Neural crest cell (in vitro differentiated cells): ENCODE results near the gene B4GAT1. TPM values are rescaled to one million over a fixed set of nuclear protein-coding genes. Genes with fewer than 3 reads are reported as not detected.

Experiments used
- DNase-seq: peaks from one replicate; pipeline ENCODE4 v3.0.0; 2021; ENCODE audit warnings: low read depth, mixed read lengths, low spot score
- H3K27ac Mint-ChIP-seq: one replicate; pipeline ENCODE4 v1.8.0; 2021; ENCODE audit warnings: mild to moderate bottlenecking, mixed read lengths; ENCODE audit not compliant: unreplicated experiment
- H3K27me3 Mint-ChIP-seq: 2 replicates; pipeline ENCODE4 v1.8.0; 2021; ENCODE audit warnings: low read depth, mild to moderate bottlenecking, mixed read lengths
- H3K36me3 Mint-ChIP-seq: 2 replicates; pipeline ENCODE4 v1.8.0; 2021; ENCODE audit warnings: low read depth, mild to moderate bottlenecking, mixed read lengths
- H3K4me1 Mint-ChIP-seq: 2 replicates; pipeline ENCODE4 v1.8.0; 2021; ENCODE audit warnings: mixed read lengths
- H3K4me3 Mint-ChIP-seq: one replicate; pipeline ENCODE4 v1.8.0; 2021; ENCODE audit warnings: mild to moderate bottlenecking, mixed read lengths
- H3K9me3 Mint-ChIP-seq: 2 replicates; pipeline ENCODE4 v1.8.0; 2021; ENCODE audit warnings: mixed read lengths
- CTCF ChIP-seq: fragments of 200-600 bp; sonication (generic); conservative IDR thresholded peaks from 2 replicates; pipeline ENCODE4 v1.5.0; 2021; ENCODE audit warnings: antibody characterized with exemption, mild to moderate bottlenecking
- total RNA-seq: library from RNA; stranded (reverse); gene quantifications from 2 replicates; pipeline ENCODE4 v1.2.1, GENCODE V29; 2021

The B4GAT1 gene
- total RNA-seq, 1 donor from 2014 or later = 43.8 TPM

DNA sequence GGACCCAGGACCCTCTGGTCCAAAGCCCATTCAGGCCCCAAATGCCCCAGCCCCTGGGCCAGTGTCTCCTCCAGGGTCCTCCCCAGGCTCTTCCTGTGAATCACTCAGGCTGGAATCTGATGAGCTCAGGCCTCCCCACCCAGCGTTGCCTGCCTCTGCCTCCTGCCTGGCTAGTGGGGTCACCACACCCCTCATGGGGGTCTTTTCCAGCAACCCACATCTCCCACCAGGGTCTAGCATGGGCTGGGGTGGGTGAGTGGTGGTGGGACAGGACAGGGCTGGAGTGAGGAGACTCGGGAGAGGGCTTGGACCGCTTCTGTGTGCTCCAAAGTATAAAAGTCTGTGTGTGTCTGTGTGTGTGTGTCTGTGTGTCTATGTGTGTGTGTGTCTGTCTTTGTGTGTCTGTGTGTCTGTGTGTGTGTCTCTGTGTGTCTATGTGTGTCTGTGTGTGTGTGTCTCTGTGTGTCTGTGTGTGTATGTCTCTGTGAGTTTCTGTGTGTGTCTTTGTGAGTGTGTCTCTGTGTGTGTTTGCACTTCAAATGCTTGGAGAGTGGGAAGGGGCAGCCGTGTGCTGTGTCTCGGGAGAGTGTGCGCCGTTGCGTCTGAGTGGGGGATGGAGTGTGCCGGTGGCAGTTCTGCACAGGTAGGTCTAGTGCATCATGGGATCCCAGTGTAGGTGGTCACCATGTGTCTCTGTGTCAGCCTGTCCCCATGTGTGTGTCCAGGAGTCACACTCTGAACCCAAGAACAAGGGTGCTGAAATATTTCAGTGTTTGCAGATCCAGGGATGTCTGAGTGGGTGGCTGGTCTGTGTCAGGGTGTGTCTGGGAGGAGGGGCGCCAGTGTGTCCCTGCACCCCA, 20.0 kb downstream of the B4GAT1 start:
- Mint-ChIP-seq H3K27me3 (no peaks in the 10 kb centered on the region), H3K27ac (peak overlapping the region; percentile 59), H3K4me1 (peaks cover 46% of the 10 kb centered on the region), H3K4me3 (peak overlapping the region; percentile 0), H3K9me3 (peaks cover 8% of the 10 kb centered on the region), H3K36me3 (no peaks in the 10 kb centered on the region)
- no peak for DNase-seq
- no peak for TF ChIP-seq CTCF

- H3K27me3 Mint-ChIP-seq = no peaks in the 10 kb centered on the region
- peak overlapping the region; percentile 39 for H3K27ac Mint-ChIP-seq
- H3K4me1 Mint-ChIP-seq = peaks cover 49% of the 10 kb centered on the region
- TF ChIP-seq CTCF = no peak
- no peak for DNase-seq
- no peaks in the 10 kb centered on the region for H3K36me3 Mint-ChIP-seq
- peaks cover 8% of the 10 kb centered on the region for H3K9me3 Mint-ChIP-seq
- H3K4me3 Mint-ChIP-seq = peak overlapping the region; percentile 27
Observed at GRCh38 chr11:66326261-66327111, 20.9 kb downstream of the B4GAT1 start.

DNA sequence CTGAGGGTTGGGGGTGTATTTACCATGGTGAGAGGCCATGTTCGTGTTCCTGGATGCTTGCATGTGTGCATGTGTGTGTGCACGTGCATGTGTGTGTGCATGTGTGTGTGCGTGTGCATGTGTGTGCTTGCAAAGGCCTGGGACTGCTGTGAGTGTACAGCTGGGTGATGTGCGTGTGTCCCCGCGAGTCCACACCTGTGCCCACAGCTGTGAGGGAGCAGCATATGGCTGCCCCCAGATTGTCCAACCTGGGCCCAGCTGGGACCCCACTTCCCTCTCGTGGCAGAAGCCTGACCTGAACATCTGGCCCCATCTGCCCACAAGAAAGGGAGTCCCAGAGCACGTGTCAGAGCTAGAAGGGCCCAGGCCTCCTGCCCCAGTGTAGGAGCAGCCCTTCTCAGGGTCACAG, 22.2 kb downstream of the B4GAT1 start:
- DNase-seq = no peak
- Mint-ChIP-seq H3K4me3 (no peak overlapping the region), H3K9me3 (peaks cover 9% of the 10 kb centered on the region), H3K27me3 (no peaks in the 10 kb centered on the region), H3K4me1 (peaks cover 49% of the 10 kb centered on the region), H3K36me3 (no peaks in the 10 kb centered on the region), H3K27ac (no peak overlapping the region)
- TF ChIP-seq CTCF = no peak

- DNase-seq = no peak
- peak overlapping the region; percentile 81 for H3K27ac Mint-ChIP-seq
- no peak for TF ChIP-seq CTCF
- peaks cover 49% of the 10 kb centered on the region for H3K4me1 Mint-ChIP-seq
- H3K36me3 Mint-ChIP-seq = no peaks in the 10 kb centered on the region
- H3K9me3 Mint-ChIP-seq = peaks cover 14% of the 10 kb centered on the region
- H3K4me3 Mint-ChIP-seq = no peak overlapping the region
- no peaks in the 10 kb centered on the region for H3K27me3 Mint-ChIP-seq
Observed at GRCh38 chr11:66324664-66325063, 22.8 kb downstream of the B4GAT1 start.

DNA sequence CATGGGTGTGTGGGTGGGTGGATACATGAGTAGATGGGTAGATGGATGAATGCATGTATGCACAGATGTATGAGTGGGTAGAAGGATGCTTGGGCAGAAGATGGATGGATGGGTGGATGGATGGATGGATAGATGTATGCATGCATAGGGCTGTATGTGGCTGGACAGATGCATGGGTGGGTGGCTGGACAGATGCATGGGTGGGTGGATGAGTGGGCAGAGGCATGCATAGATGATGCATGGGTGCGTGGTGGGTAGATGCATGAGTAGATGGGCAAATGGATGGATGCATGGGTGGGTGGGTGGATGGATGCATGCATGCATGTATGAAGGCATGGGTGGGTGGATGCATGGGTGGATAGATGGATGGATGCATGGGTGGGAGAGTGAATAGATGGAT, 23.7 kb downstream of the B4GAT1 start:
- Mint-ChIP-seq H3K36me3 (no peaks in the 10 kb centered on the region), H3K4me1 (peaks cover 51% of the 10 kb centered on the region), H3K27ac (no peak overlapping the region), H3K9me3 (peaks cover 14% of the 10 kb centered on the region), H3K27me3 (no peaks in the 10 kb centered on the region), H3K4me3 (no peak overlapping the region)
- no peak for TF ChIP-seq CTCF
- DNase-seq = no peak
